ENCODE results near the gene PKN3. TPM values are rescaled to one million over a fixed set of nuclear protein-coding genes. Genes with fewer than 3 reads are reported as not detected.

The PKN3 gene
- total and polyA plus RNA-seq, 2 of the 13 experiments (the other 11 are each of a cell fraction or from before 2014, with no cell fraction given), result 10.5 to 13.2 TPM

- no peak for TF ChIP-seq ZNF282 (IDR thresholded peaks at IDR 0.05; ENCODE audit: partially characterized antibody)
- 0 out of 2 replicates have a peak, but pooled peaks have one; percentile 51 for TF ChIP-seq TRAFD1 (CRISPR knock-in tag; IDR thresholded peaks at IDR 0.05; ENCODE audit: borderline replicate concordance)
- TF ChIP-seq CAMTA2 (CRISPR knock-in tag; IDR thresholded peaks at IDR 0.05; ENCODE audit: borderline replicate concordance), result no peak
- TF ChIP-seq ZMAT3 (CRISPR knock-in tag; conservative IDR thresholded peaks at IDR 0.05), result 0 out of 2 replicates have a peak, but pooled peaks have one; percentile 26
- TF ChIP-seq NRL (CRISPR knock-in tag; IDR thresholded peaks at IDR 0.05; ENCODE audit: borderline replicate concordance), result no peak
- TF ChIP-seq ZC3H13 (CRISPR knock-in tag; IDR thresholded peaks at IDR 0.05), result no peak
- peak; percentile 92 for TF ChIP-seq ZNF687 (CRISPR knock-in tag; IDR thresholded peaks at IDR 0.05)
- no peak for TF ChIP-seq PCBP2 (optimal IDR thresholded peaks at IDR 0.05; ENCODE audit: low read depth, low read length, poor library complexity, severe bottlenecking)
- no peak for TF ChIP-seq ZFP90 (CRISPR knock-in tag; IDR thresholded peaks at IDR 0.05; ENCODE audit: borderline replicate concordance)
- no peak for TF ChIP-seq ZBTB44 (CRISPR knock-in tag; IDR thresholded peaks at IDR 0.05)
- TF ChIP-seq ZBTB42 (CRISPR knock-in tag; IDR thresholded peaks at IDR 0.05), result no peak
- TF ChIP-seq RFX1 (IDR thresholded peaks at IDR 0.05), result no peak
- TF ChIP-seq MZF1 (CRISPR knock-in tag; IDR thresholded peaks at IDR 0.05; ENCODE audit: borderline replicate concordance), result peak; percentile 30; the same call in 1 of the 2 replicates
- TF ChIP-seq HMGXB3 (CRISPR knock-in tag; IDR thresholded peaks at IDR 0.05; ENCODE audit: borderline replicate concordance), result no peak
- no peak for TF ChIP-seq ZNF382 (CRISPR knock-in tag; IDR thresholded peaks at IDR 0.05; ENCODE audit: borderline replicate concordance)
- TF ChIP-seq ZNF235 (CRISPR knock-in tag; IDR thresholded peaks at IDR 0.05; ENCODE audit: borderline replicate concordance), result no peak
Measured at GRCh38 chr9:128684325-128685199, 17.7 kb upstream of the PKN3 start (continued).
